Right lobe of liver (tissue), 6 donors: ENCODE measurements around the gene NPHP3. TPM values are rescaled to one million over a fixed set of nuclear protein-coding genes. Genes with fewer than 3 reads are reported as not detected.
A peak's percentile ranks its signal among the peaks of the same experiment; 100 is the strongest.

Experiments
- ATAC-seq, 4 donors: fragments of 200-7000 bp; cut with Tn5 transposase; one replicate each; pipeline ENCODE4 v1.9.1; 2020; ENCODE audit warnings: mild to moderate bottlenecking in 4 of 4, moderate library complexity in 4 of 4
- DNase-seq, 3 donors: peaks; one replicate each; pipeline ENCODE4 v3.0.0-alpha.2; 2020
- H3K27ac ChIP-seq, 3 donors: fragments of 200-600 bp; one replicate each; pipeline ENCODE4 v1.8.0; 2022
- H3K27me3 ChIP-seq, 2 donors: fragments of 200-600 bp; one replicate each; pipeline ENCODE4 v1.8.0; 2022
- H3K36me3 ChIP-seq, 4 donors: fragments of 200-600 bp; sonication (generic) in 1 of 4; one replicate each; pipeline versions ENCODE4 v1.5.1 to v1.8.0; 2017 to 2022; ENCODE audit warnings: control low read depth in 1 of 4
- H3K4me1 ChIP-seq, 4 donors: fragments of 200-600 bp; sonication (generic) in 1 of 4; one replicate each; pipeline versions ENCODE4 v1.5.1 to v1.8.0; 2017 to 2022; ENCODE audit warnings: control low read depth in 1 of 4
- H3K4me3 ChIP-seq, 3 donors: fragments of 200-600 bp; one replicate each; pipeline ENCODE4 v1.8.0; 2022
- H3K9me3 ChIP-seq, 4 donors: fragments of 200-600 bp; sonication (generic) in 1 of 4; one replicate each; pipeline versions ENCODE4 v1.5.1 to v1.8.0; 2017 to 2022; ENCODE audit warnings: control low read depth in 1 of 4
- CTCF ChIP-seq, 4 donors: fragments of 200-600 bp in 3 of 4; fragments of 450-650 bp in 1 of 4; IDR thresholded peaks; one replicate each; pipeline versions ENCODE4 v1.5.1 to v1.8.0; 2016 to 2022; ENCODE audit warnings: antibody characterized with exemption in 4 of 4, mild to moderate bottlenecking in 2 of 4
- POLR2A ChIP-seq: fragments of 450-650 bp; IDR thresholded peaks from one replicate; pipeline ENCODE4 v1.6.1; 2017; ENCODE audit warnings: antibody characterized with exemption, mild to moderate bottlenecking
- WGBS: methylation state at CpG from one replicate; pipeline ENCODE4 v1.1.6; 2018; ENCODE audit warnings: low coverage, low lambda C conversion rate; ENCODE audit not compliant: insufficient coverage; ENCODE audit errors: missing lambda C conversion rate; 5-methylcytosine and 5-hydroxymethylcytosine counted together
- intact Hi-C, 2 donors: fragments of 100-400 bp; cut with DNase I; formaldehyde crosslinking; loops; one replicate each; pipeline versions ENCODE4 v1.11.2 to v1.14.1; 2022
- total RNA-seq, 6 experiments: library from RNA; depleted of rRNA in 2 of 6; stranded (reverse); fragments of >200 nt in 2 of 6; fragmentation: NEBNext Ultra II Directional in 3 of 6; extraction: Animal tissue kit (Norgen Biotek cat#: 25700) in 3 of 6; gene quantifications; one replicate each; pipeline versions ENCODE4 v1.1.0 to v1.2.4, GENCODE V29; 2016 to 2023
- donor health status: DM: no; HTN: yes; CAD: no.
- donor health status: DM: no; HTN: no; CAD: no.
- donor health status: DM: no; HTN: no; CAD: no.
- donor health status: DM: no; HTN: yes; CAD: no.
- donor health status: DM: no; HTN: yes; CAD: no.

NPHP3 gene
- total RNA-seq, 6 experiments from 2014 or later, result 6.5 to 11.4 (median 9.3) TPM

- no peaks in the 10 kb centered on the region for H3K36me3 ChIP-seq
- H3K4me1 ChIP-seq, result peaks cover 0 to 5% (median 0%) of the 10 kb centered on the region in 4 donors
- WGBS, result 0% methylated on average over 2 of the region's 2 CpGs
- no peak overlapping the region for H3K27ac ChIP-seq
- intact Hi-C loops, result no loop called here
- H3K4me3 ChIP-seq, result no peak overlapping the region
- TF ChIP-seq CTCF (IDR thresholded peaks at IDR 0.05) (peak; percentile 73 to 79 (median 76)), POLR2A (no peak)
- no peaks in the 10 kb centered on the region for H3K27me3 ChIP-seq
- no peak for DNase-seq
- ATAC-seq, result no peak
- H3K9me3 ChIP-seq, result no peaks in the 10 kb centered on the region
These were observed 4.2 kb upstream of the NPHP3 start for GRCh38 chr3:132726341-132726823.

- Histone ChIP-seq H3K36me3 (peaks cover 0 to 5% (median 0%) of the 10 kb centered on the region in 4 donors), H3K4me1 (peaks cover 0 to 16% (median 8%) of the 10 kb centered on the region in 4 donors), H3K27ac (peak overlapping the region; percentile 49 to 72 (median 53)), H3K9me3 (no peaks in the 10 kb centered on the region), H3K27me3 (no peaks in the 10 kb centered on the region), H3K4me3 (peak overlapping the region; percentile 53 to 70 (median 70))
- 27% methylated on average over 8 of the region's 19 CpGs for WGBS
- intact Hi-C loops, result no loop called here
- TF ChIP-seq CTCF (IDR thresholded peaks at IDR 0.05), result no peak
- TF ChIP-seq POLR2A, result peak; percentile 87
- ATAC-seq (no peak), DNase-seq (no peak)
These were observed 1.1 kb upstream of the NPHP3 start for GRCh38 chr3:132723024-132723950.

- H3K36me3 ChIP-seq, result peaks cover 0 to 12% (median 0%) of the 10 kb centered on the region in 4 donors
- WGBS, result 0% methylated on average over 4 of the region's 47 CpGs
- no peaks in the 10 kb centered on the region for H3K27me3 ChIP-seq
- intact Hi-C loops, result no loop called here
- H3K4me3 ChIP-seq, result peak overlapping the region; percentile 84 to 97 (median 95)
- no peaks in the 10 kb centered on the region for H3K9me3 ChIP-seq
- TF ChIP-seq CTCF (IDR thresholded peaks at IDR 0.05) (peak; percentile 11 to 42 (median 20)), POLR2A (no peak)
- DNase-seq (peak; percentile 48 to 84 (median 72)), ATAC-seq (peak; percentile 2 to 43 (median 16))
- H3K4me1 ChIP-seq, result peaks cover 0 to 17% (median 8%) of the 10 kb centered on the region in 4 donors
- H3K27ac ChIP-seq, result peak overlapping the region; percentile 85 to 96 (median 88)
These were observed 587 bp downstream of the NPHP3 start for GRCh38 chr3:132721479-132722164.

GRCh38 chr3:132720228-132720627 lies 2.0 kb downstream of the NPHP3 start:
- intact Hi-C loops, result no loop called here
- Histone ChIP-seq H3K4me3 (peak overlapping the region in 1 of 3 donors; percentile 97), H3K36me3 (peaks cover 0 to 12% (median 0%) of the 10 kb centered on the region in 4 donors), H3K9me3 (no peaks in the 10 kb centered on the region), H3K27me3 (no peaks in the 10 kb centered on the region), H3K4me1 (peaks cover 0 to 20% (median 8%) of the 10 kb centered on the region in 4 donors), H3K27ac (no peak overlapping the region)
- ATAC-seq (no peak), DNase-seq (peak in 2 of 3 donors; percentile 17 to 53)
- 22% methylated on average over 6 of the region's 6 CpGs for WGBS
- TF ChIP-seq CTCF (IDR thresholded peaks at IDR 0.05), result no peak
- TF ChIP-seq POLR2A, result no peak
